AG09319 (cell line): ENCODE results near the gene NFASC.

Experiments used
- DNase-seq: peaks from one replicate; pipeline ENCODE4 v3.0.0-alpha.2; 2010; ENCODE audit warnings: low read depth; ENCODE audit errors: extremely low read depth
- CTCF ChIP-seq: IDR thresholded peaks from 2 replicates; pipeline ENCODE4 v1.5.1; 2011; ENCODE audit warnings: low read depth, mild to moderate bottlenecking, inconsistent platforms, low read length, moderate library complexity

The NFASC gene

GRCh38 chr1:204874274-204874673 lies 3.6 kb downstream of the NFASC start:
- DNase-seq = no peak
- no peak for TF ChIP-seq CTCF

DNA sequence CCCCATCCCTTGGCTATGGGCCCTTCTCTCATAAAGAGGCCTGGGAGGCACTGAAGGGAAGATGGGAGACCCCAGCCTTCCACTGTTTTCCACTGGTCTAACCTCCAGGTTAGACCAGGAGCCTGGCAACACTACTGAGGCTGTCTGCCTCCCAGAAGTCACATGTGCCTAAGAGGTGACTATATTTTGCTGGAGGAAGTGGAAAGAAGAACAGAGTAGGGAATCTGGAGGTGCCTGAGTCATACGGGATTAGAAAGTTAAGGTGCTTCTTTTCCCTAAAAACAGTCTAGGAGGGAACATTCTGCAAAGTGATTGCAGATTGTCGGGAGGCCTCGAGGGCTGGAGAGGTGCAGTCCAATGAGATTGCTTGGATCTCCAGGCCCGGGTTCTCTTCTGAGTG lies 4.6 kb downstream of the NFASC start:
- no peak for DNase-seq
- TF ChIP-seq CTCF = no peak

DNA sequence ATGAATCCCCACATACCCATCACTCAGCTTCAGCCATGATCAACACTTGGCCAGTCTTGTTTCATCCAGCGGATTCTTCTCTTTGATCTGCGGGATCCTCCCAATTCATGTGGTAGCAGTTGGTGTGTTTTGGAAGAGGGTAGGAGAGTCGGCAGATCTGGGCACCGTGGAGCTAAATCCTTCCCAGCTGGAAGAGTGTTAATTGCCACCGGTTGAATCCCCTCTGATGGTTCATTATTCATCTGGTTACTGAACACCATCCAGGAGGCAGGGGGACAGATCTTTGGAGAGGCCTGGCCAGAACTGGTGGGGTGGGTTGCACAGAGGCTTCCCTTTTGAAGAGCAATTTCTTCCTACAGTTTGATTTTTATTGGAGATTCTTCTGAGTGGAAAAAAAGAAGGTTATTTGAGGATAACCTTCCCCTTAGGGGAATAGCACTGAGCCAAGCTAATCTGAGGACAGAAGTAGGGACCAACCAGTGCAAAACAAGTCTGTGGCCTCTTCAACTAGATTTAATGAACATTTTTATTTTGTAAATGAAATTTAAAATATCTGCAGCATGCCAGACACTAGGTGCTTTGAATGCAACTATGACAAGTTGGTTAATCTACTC lies 8.1 kb downstream of the NFASC start:
- no peak for TF ChIP-seq CTCF
- DNase-seq = no peak

DNA sequence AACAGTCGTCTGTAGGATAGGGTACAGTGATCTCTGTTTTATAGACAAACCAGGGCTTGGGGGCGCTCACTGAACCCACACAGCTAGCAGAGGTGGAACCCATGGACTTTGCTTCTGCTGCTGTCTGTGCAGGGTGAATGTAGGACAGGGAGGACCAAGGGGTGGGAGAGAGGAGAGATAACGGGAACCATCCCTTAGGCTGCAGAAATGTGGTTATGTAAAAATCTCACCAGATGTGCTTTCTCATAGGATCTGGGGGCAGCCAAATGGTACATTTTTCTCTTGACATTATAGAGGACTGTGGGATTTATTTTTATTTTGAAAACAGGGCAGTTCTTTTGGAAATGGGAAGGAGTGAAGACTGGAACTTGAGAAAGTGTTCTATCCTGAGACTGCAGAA lies 8.7 kb downstream of the NFASC start:
- no peak for DNase-seq
- no peak for TF ChIP-seq CTCF

- TF ChIP-seq CTCF = no peak
- no peak for DNase-seq
These were observed 10.2 kb downstream of the NFASC start for GRCh38 chr1:204880906-204881305.

GRCh38 chr1:204882479-204882878 lies 11.8 kb downstream of the NFASC start:
- no peak for DNase-seq

GRCh38 chr1:204883405-204883804 lies 12.7 kb downstream of the NFASC start:
- DNase-seq = no peak
- no peak for TF ChIP-seq CTCF

More at GRCh38 chr1:204882479-204882878, 11.8 kb downstream of the NFASC start:
- TF ChIP-seq CTCF = no peak
